ENCODE data around the gene LCE1F.

GRCh38 chr1:152758636-152759035, 16.3 kb upstream of the LCE1F start:
- TF ChIP-seq, protein P1, sequence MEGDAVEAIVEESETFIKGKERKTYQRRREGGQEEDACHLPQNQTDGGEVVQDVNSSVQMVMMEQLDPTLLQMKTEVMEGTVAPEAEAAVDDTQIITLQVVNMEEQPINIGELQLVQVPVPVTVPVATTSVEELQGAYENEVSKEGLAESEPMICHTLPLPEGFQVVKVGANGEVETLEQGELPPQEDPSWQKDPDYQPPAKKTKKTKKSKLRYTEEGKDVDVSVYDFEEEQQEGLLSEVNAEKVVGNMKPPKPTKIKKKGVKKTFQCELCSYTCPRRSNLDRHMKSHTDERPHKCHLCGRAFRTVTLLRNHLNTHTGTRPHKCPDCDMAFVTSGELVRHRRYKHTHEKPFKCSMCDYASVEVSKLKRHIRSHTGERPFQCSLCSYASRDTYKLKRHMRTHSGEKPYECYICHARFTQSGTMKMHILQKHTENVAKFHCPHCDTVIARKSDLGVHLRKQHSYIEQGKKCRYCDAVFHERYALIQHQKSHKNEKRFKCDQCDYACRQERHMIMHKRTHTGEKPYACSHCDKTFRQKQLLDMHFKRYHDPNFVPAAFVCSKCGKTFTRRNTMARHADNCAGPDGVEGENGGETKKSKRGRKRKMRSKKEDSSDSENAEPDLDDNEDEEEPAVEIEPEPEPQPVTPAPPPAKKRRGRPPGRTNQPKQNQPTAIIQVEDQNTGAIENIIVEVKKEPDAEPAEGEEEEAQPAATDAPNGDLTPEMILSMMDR (IDR thresholded peaks at IDR 0.05): no peak
- no peak for TF ChIP-seq POLR2A (IDR thresholded peaks at IDR 0.05)

All from testis (tissue), 2 donors.